Stomach smooth muscle (tissue), 2 donors: ENCODE data around the gene EML2.
"Not testable (repeated sequence)": the region's sequence is repeated elsewhere in the genome, so short reads cannot be mapped to it uniquely, and the experiment has no call there.

ENCODE experiments used
- H3K27ac ChIP-seq: one replicate; pipeline ENCODE4 v1.7.0; 2013; ENCODE audit warnings: mild to moderate bottlenecking, low read length, inconsistent platforms
- H3K27me3 ChIP-seq, 2 donors: one replicate each; pipeline ENCODE4 v1.7.0; 2013; ENCODE audit warnings: low read length in 2 of 2; ENCODE audit not compliant: insufficient read depth in 2 of 2, control insufficient read depth in 1 of 2
- H3K36me3 ChIP-seq, 2 donors: one replicate each; pipeline ENCODE4 v1.7.0; 2013; ENCODE audit warnings: low read length in 2 of 2; ENCODE audit not compliant: control insufficient read depth in 2 of 2, insufficient read depth in 2 of 2
- H3K4me1 ChIP-seq: one replicate; pipeline ENCODE4 v1.7.0; 2013; ENCODE audit warnings: low read length; ENCODE audit not compliant: control insufficient read depth, insufficient read depth
- H3K4me3 ChIP-seq, 2 donors: one replicate each; pipeline ENCODE4 v1.7.0; 2013; ENCODE audit warnings: low read length in 2 of 2
- H3K9ac ChIP-seq, 2 donors: one replicate each; pipeline ENCODE4 v1.7.0; 2013; ENCODE audit warnings: low read length in 2 of 2, mild to moderate bottlenecking in 1 of 2
- H3K9me3 ChIP-seq, 2 donors: one replicate each; pipeline ENCODE4 v1.7.0; 2013; ENCODE audit warnings: low read length in 2 of 2; ENCODE audit not compliant: control insufficient read depth in 2 of 2
- donor health status: healthy.
- donor health status: Pancreatic carcinoma.

The EML2 gene

DNA sequence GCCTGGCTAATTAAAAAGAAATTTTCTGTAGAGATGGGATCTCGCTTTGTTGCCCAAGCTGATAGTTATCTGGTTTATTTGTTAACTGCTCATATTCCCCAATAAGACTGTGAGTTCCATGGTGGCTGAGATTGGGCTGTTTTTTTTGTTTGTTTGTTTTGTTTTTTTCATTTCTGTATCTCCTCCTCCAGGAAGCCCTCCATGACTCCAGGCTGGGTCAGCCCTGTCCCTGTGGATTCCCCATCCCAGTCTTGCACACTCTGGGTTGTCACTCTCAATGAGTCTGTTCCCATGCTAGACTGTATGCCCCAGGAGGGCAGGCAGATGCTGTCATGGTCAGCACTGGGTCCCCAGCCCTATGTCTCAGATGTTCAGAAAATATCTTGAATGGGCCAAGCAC lies 2.9 kb downstream of the EML2 start:
- Histone ChIP-seq H3K27me3 (peaks cover 6 to 12% of the 10 kb centered on the region in 2 donors), H3K4me1 (peaks cover 11% of the 10 kb centered on the region), H3K36me3 (no peaks in the 10 kb centered on the region), H3K9ac (no peak overlapping the region), H3K9me3 (no peaks in the 10 kb centered on the region), H3K27ac (no peak overlapping the region), H3K4me3 (no peak overlapping the region)

DNA sequence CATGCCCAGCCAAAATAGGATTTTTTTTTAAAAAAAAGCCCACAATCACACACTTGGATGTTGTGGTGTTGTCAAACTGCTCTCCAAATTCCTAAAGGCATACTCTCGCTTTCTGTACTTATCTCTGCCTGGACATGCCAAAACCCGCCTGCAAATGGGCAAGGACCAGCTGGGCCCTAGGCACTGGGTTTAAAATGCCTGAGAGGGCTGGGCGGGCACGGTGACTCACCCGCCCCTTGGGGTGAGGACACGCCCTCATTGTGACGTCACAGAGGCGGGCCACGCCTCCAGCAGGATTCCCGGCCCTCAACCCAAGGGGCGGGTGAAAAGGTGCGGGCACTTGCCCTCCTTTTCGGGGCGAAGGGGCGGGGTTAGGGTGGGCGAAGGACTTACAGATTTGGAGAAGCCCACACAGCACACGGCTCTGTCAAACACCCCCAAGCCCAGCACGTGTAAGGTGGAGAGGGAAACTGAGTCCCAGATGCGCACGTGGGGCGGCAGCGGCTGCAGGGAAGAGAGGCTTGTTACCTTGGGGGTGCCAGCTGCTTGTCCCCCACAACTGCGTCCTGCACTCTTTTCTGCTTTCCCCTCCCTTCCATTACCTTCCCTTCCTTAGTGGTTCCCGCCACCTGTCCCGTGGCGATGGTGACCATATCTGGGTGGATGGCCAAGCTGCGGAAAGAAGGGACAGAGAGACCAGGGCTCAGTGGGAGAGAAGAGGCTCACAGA lies 6.6 kb downstream of the EML2 start:
- H3K9me3 ChIP-seq: no peaks in the 10 kb centered on the region
- no peak overlapping the region for H3K9ac ChIP-seq
- no peak overlapping the region for H3K27ac ChIP-seq
- no peak overlapping the region for H3K4me3 ChIP-seq
- no peaks in the 10 kb centered on the region for H3K4me1 ChIP-seq
- H3K27me3 ChIP-seq: no peaks in the 10 kb centered on the region
- peaks cover 0 to 4% of the 10 kb centered on the region in 2 donors for H3K36me3 ChIP-seq

DNA sequence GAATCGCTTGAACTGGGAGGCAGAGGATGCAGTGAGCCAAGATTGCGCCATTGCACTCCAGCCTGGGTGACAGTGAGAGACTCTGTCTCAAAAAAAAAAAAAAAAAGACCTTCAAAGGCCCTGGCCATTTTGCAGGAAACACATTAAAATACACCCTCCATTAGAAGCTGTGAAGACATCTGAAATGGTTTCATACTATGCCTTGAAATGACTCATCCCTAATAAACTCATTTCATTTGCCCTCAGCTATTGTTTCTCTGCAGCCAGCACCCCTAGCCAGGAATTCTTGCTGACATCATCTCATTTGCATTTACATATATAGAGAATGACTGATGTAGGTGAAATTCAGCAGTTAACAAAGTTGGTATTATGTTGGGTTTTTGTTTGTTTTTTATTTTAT lies 8.7 kb downstream of the EML2 start:
- Histone ChIP-seq H3K9ac (no peak overlapping the region), H3K4me3 (no peak overlapping the region), H3K4me1 (no peaks in the 10 kb centered on the region), H3K36me3 (peaks cover 0 to 6% of the 10 kb centered on the region in 2 donors), H3K9me3 (no peaks in the 10 kb centered on the region), H3K27me3 (no peaks in the 10 kb centered on the region), H3K27ac (no peak overlapping the region)

DNA sequence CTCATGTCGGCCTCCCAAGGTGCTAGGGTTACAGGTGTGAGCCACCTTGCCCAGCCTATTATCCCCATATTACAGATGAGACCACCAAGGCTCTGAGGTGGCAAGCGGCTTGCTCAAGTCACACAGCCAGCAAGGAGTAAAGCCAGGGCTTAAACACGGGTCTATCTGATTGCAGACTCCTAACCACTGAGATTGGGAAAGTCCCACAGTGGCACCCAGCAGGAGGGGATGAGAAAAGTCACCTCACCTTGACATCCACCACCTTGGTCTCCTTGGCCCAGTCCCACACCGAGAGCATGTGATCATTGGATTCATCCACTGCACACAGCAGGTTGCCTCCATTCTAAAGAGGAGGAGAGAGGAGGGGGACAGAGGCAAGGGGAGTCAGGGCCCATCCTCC lies 9.5 kb downstream of the EML2 start:
- Histone ChIP-seq H3K9ac (no peak overlapping the region), H3K27ac (no peak overlapping the region), H3K9me3 (no peaks in the 10 kb centered on the region), H3K36me3 (peaks cover 0 to 6% of the 10 kb centered on the region in 2 donors), H3K27me3 (no peaks in the 10 kb centered on the region), H3K4me1 (no peaks in the 10 kb centered on the region), H3K4me3 (no peak overlapping the region)

DNA sequence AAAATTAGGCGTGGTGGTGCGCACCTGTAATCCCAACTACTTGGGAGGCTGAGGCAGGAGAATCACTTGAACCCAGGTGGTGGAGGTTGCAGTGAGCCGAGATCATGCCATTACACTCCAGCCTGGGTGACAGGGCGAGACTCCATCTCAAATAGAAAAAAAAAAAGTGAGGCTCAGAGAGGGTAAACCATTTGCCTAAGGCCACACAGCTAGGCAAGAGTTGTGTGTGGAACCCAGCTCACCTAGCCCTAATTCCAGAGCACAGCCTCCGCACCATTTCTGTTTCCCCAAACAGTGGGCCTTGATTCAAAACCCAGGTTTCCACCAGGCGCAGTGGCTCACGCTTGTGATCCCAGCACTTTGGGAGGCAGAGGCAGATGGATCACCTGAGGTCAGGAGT lies 11.0 kb downstream of the EML2 start:
- not testable (repeated sequence) for H3K4me3 ChIP-seq, H3K27me3 ChIP-seq, H3K9ac ChIP-seq, H3K27ac ChIP-seq, H3K4me1 ChIP-seq, H3K9me3 ChIP-seq
- peaks cover 0 to 12% of the 10 kb centered on the region in 2 donors for H3K36me3 ChIP-seq

GRCh38 chr19:45623984-45624383 lies 15.2 kb downstream of the EML2 start:
- Histone ChIP-seq H3K27me3 (no peaks in the 10 kb centered on the region), H3K4me3 (no peak overlapping the region), H3K4me1 (no peaks in the 10 kb centered on the region), H3K36me3 (peaks cover 0 to 19% of the 10 kb centered on the region in 2 donors), H3K27ac (no peak overlapping the region), H3K9ac (no peak overlapping the region), H3K9me3 (no peaks in the 10 kb centered on the region)

DNA sequence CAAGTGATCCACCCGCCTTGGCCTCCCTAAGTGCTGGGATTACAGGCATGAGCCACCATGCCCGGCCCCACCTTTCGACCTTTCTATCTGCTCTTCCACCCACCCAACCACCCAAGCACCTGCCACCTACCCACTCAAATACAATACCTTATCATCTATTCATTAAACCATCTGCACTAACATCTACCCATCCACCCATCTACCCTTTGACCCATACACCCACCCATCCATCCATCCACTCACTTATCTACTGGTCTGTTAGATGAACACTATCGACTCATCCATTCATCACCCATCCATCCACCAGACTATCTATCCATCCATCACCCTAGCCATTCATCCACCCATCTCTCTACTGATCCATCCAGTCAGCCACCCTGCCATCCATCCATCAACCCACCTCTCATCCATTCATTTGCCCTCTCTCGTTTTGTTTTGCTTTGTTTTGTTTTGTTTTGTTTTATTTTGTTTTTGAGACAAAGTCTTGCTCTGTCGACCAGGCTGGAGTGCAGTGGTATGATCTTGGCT lies 17.2 kb downstream of the EML2 start:
- Histone ChIP-seq H3K4me1 (no peaks in the 10 kb centered on the region), H3K36me3 (peaks cover 0 to 18% of the 10 kb centered on the region in 2 donors), H3K27me3 (no peaks in the 10 kb centered on the region), H3K9ac (no peak overlapping the region), H3K9me3 (no peaks in the 10 kb centered on the region), H3K4me3 (no peak overlapping the region), H3K27ac (no peak overlapping the region)

DNA sequence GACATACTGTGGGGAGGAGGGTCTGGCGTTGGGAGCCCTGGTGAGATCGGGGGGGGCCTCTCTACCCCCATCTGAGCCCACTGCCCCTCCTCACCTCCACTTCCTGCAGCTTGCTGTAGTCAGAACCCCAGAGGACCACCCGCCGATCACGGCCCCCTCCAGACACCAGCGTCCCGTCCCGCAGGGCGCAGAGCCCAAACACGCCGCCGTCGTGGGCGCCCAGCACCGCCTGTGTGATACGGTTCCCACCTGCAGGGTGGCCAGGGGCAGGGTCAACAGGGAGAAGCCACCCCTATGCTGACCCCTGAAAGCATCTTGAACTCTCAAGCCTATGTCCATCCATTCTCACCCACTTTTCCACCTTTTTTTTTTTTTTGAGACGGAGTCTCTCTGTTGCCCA lies 17.8 kb downstream of the EML2 start:
- Histone ChIP-seq H3K27me3 (no peaks in the 10 kb centered on the region), H3K36me3 (peaks cover 0 to 18% of the 10 kb centered on the region in 2 donors), H3K4me1 (no peaks in the 10 kb centered on the region), H3K9ac (no peak overlapping the region), H3K4me3 (no peak overlapping the region), H3K27ac (no peak overlapping the region), H3K9me3 (no peaks in the 10 kb centered on the region)

- Histone ChIP-seq H3K9ac (no peak overlapping the region), H3K9me3 (no peaks in the 10 kb centered on the region), H3K27ac (no peak overlapping the region), H3K4me1 (no peaks in the 10 kb centered on the region), H3K4me3 (no peak overlapping the region), H3K27me3 (no peaks in the 10 kb centered on the region), H3K36me3 (peaks cover 0 to 21% of the 10 kb centered on the region in 2 donors)
These were observed 22.5 kb downstream of the EML2 start for GRCh38 chr19:45616704-45617017.

DNA sequence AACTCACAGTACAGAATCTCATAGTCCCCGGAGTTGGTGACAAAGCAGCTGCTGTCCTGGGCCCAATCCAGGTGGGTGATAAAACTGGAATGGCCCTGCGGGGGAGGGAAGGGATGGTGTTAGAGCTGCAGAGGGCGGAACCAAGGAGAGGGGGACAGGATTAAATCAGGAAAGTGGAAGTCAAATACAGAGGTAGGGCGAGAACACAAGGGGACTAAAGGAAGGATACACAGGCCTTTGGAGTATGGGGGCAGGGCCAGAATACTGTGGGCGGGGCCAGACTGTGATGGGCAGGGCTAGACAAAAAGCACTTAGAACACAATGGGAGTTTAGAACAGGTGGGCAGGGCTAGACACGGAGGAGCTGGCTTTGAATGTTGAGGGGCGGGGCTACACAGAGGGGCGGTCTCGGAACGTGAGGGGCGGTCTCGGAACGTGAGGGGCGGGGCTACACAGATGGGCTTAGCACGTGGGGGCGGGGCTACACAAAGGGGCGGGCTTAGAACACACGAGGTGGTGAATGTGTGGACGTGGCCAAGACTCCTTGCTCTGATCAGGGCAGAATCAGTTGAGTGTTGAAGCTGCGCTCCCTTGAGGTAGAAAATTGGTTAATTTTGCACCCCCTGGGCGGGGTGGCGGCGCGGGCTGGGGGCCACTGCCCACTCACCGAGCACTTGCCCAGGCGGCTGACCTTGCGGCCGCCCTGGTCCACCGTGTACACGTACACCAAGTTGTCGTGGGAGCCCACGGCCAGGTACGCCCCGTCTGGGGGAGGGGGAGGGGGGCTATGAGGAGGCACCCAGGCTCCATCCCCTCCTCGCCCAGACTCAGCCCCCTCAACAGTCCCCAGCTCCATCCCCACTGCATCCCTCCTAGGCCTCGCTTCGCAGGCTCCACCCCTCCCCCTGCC lies 23.1 kb downstream of the EML2 start:
- no peaks in the 10 kb centered on the region for H3K27me3 ChIP-seq
- no peak overlapping the region for H3K4me3 ChIP-seq
- no peaks in the 10 kb centered on the region for H3K9me3 ChIP-seq
- no peaks in the 10 kb centered on the region for H3K4me1 ChIP-seq
- H3K36me3 ChIP-seq: peaks cover 0 to 21% of the 10 kb centered on the region in 2 donors
- no peak overlapping the region for H3K9ac ChIP-seq
- H3K27ac ChIP-seq: no peak overlapping the region

- H3K36me3 ChIP-seq: peaks cover 0 to 19% of the 10 kb centered on the region in 2 donors
- H3K4me1 ChIP-seq, H3K4me3 ChIP-seq, H3K9ac ChIP-seq, H3K27ac ChIP-seq, H3K27me3 ChIP-seq, H3K9me3 ChIP-seq: not testable (repeated sequence)
These were observed 24.1 kb downstream of the EML2 start for GRCh38 chr19:45615056-45615455.
